H9 (cell line): ENCODE data around the gene GPC1. TPM values are rescaled to one million over a fixed set of nuclear protein-coding genes. Genes with fewer than 3 reads are reported as not detected.

ENCODE experiments used
- DNase-seq: peaks from one replicate; pipeline ENCODE4 v3.0.0-alpha.2; 2017
- H2AFZ ChIP-seq: one replicate; pipeline ENCODE4 v1.6.1; 2013; ENCODE audit warnings: mild to moderate bottlenecking, low read length, control low read depth, moderate library complexity
- H2AK5ac ChIP-seq: 2 replicates; pipeline ENCODE4 v1.6.1; 2013; ENCODE audit warnings: low read length, control low read depth, mixed read lengths; ENCODE audit not compliant: insufficient read length
- H2BK120ac ChIP-seq: one replicate; pipeline ENCODE4 v1.6.1; 2013; ENCODE audit warnings: low read depth, mild to moderate bottlenecking, low read length, control low read depth, inconsistent platforms; ENCODE audit not compliant: poor library complexity, severe bottlenecking
- H2BK12ac ChIP-seq: 2 replicates; pipeline ENCODE4 v1.6.1; 2013; ENCODE audit warnings: low read length, control low read depth, mixed read lengths, low read depth; ENCODE audit not compliant: insufficient read length
- H2BK15ac ChIP-seq: 2 replicates; pipeline ENCODE4 v1.6.1; 2013; ENCODE audit warnings: low read depth, low read length, control low read depth
- H2BK20ac ChIP-seq: one replicate; pipeline ENCODE4 v1.6.1; 2013; ENCODE audit warnings: low read depth, mild to moderate bottlenecking, low read length, control low read depth, inconsistent platforms; ENCODE audit not compliant: poor library complexity, severe bottlenecking
- H2BK5ac ChIP-seq: 2 replicates; pipeline ENCODE4 v1.6.1; 2013; ENCODE audit warnings: low read length, control low read depth, mixed read lengths; ENCODE audit not compliant: insufficient read length
- H3K14ac ChIP-seq: 2 replicates; pipeline ENCODE4 v1.6.1; 2013; ENCODE audit warnings: low read length, control low read depth; ENCODE audit not compliant: insufficient read depth
- H3K18ac ChIP-seq: 2 replicates; pipeline ENCODE4 v1.6.1; 2013; ENCODE audit warnings: low read depth, mild to moderate bottlenecking, mixed read lengths, low read length, control low read depth; ENCODE audit not compliant: insufficient read length
- H3K23ac ChIP-seq: 2 replicates; pipeline ENCODE4 v1.6.1; 2013; ENCODE audit warnings: low read length, control low read depth, mixed read lengths, low read depth; ENCODE audit not compliant: insufficient read length
- H3K23me2 ChIP-seq: 2 replicates; pipeline ENCODE4 v1.6.1; 2013; ENCODE audit warnings: low read depth, mild to moderate bottlenecking, mixed read lengths, low read length, control low read depth; ENCODE audit not compliant: insufficient read length, poor library complexity, severe bottlenecking
- H3K27ac ChIP-seq: 2 replicates; pipeline ENCODE4 v1.5.1; 2013; ENCODE audit warnings: low read length, control low read depth, mixed read lengths, low read depth; ENCODE audit not compliant: insufficient read length
- H3K27me3 ChIP-seq: 2 replicates; pipeline ENCODE4 v1.6.1; 2013; ENCODE audit warnings: low read length, control low read depth, inconsistent platforms; ENCODE audit not compliant: insufficient read depth
- H3K4ac ChIP-seq: 2 replicates; pipeline ENCODE4 v1.6.1; 2013; ENCODE audit warnings: low read depth, mild to moderate bottlenecking, control low read depth, inconsistent platforms, low read length, moderate library complexity
- H3K4me1 ChIP-seq: 2 replicates; pipeline ENCODE4 v1.6.1; 2013; ENCODE audit warnings: low read length, control low read depth, inconsistent platforms; ENCODE audit not compliant: insufficient read depth
- H3K4me2 ChIP-seq: 2 replicates; pipeline ENCODE4 v1.6.1; 2013; ENCODE audit warnings: low read length, control low read depth, mixed read lengths; ENCODE audit not compliant: insufficient read length, insufficient read depth
- H3K56ac ChIP-seq: 2 replicates; pipeline ENCODE4 v1.6.1; 2013; ENCODE audit warnings: low read depth, mild to moderate bottlenecking, mixed read lengths, low read length, control low read depth; ENCODE audit not compliant: insufficient read length
- H3K79me1 ChIP-seq: 2 replicates; pipeline ENCODE4 v1.6.1; 2013; ENCODE audit warnings: low read depth, mild to moderate bottlenecking, moderate library complexity, low read length, control low read depth, inconsistent platforms; ENCODE audit not compliant: insufficient read depth, poor library complexity, severe bottlenecking
- H3K79me2 ChIP-seq: 2 replicates; pipeline ENCODE4 v1.6.1; 2013; ENCODE audit warnings: low read length, control low read depth, inconsistent platforms; ENCODE audit not compliant: insufficient read depth
- H3K9ac ChIP-seq: 2 replicates; pipeline ENCODE4 v1.6.1; 2013; ENCODE audit warnings: low read length, control low read depth, mixed read lengths; ENCODE audit not compliant: insufficient read length; ENCODE audit errors: extremely low read depth
- H3K9me3 ChIP-seq: one replicate; pipeline ENCODE4 v1.6.1; 2013; ENCODE audit warnings: low read depth, low read length, inconsistent platforms; ENCODE audit not compliant: control insufficient read depth
- H3T11ph ChIP-seq: one replicate; pipeline ENCODE4 v1.6.1; 2013; ENCODE audit warnings: mild to moderate bottlenecking, low read length, control low read depth, inconsistent platforms
- H4K20me1 ChIP-seq: one replicate; pipeline ENCODE4 v1.6.1; 2013; ENCODE audit not compliant: control insufficient read depth, insufficient read length, insufficient read depth
- H4K5ac ChIP-seq: 2 replicates; pipeline ENCODE4 v1.6.1; 2013; ENCODE audit warnings: low read depth, mild to moderate bottlenecking, mixed read lengths, low read length, control low read depth; ENCODE audit not compliant: insufficient read length
- H4K8ac ChIP-seq: replicated peaks from 2 replicates; pipeline ENCODE4 v1.6.1; 2013; ENCODE audit warnings: low read length, control low read depth, mixed read lengths, low read depth; ENCODE audit not compliant: insufficient read length
- H4K91ac ChIP-seq: 2 replicates; pipeline ENCODE4 v1.6.1; 2013; ENCODE audit warnings: low read depth, mild to moderate bottlenecking, moderate library complexity, mixed read lengths, low read length, control low read depth; ENCODE audit not compliant: insufficient read length
- H3K27ac Mint-ChIP-seq, 3 experiments: 2 replicates in 2 of 3; 3 replicates in 1 of 3; pipeline ENCODE4 v1.8.0; 2020 to 2021; ENCODE audit warnings: mixed read lengths in 3 of 3, mild to moderate bottlenecking in 1 of 3, moderate library complexity in 1 of 3
- H3K27me3 Mint-ChIP-seq: 2 replicates; pipeline ENCODE4 v1.8.0; 2021; ENCODE audit warnings: low read depth, mild to moderate bottlenecking, moderate library complexity, mixed read lengths
- H3K36me3 Mint-ChIP-seq, 3 experiments: 2 replicates in 2 of 3; 3 replicates in 1 of 3; pipeline ENCODE4 v1.8.0; 2020 to 2021; ENCODE audit warnings: low read depth in 3 of 3, mixed read lengths in 3 of 3; ENCODE audit not compliant: insufficient read depth in 1 of 3
- H3K4me1 Mint-ChIP-seq, 2 experiments: 2 replicates each; pipeline ENCODE4 v1.8.0; 2020; ENCODE audit warnings: mixed read lengths in 2 of 2
- H3K4me3 Mint-ChIP-seq, 2 experiments: 2 replicates in 1 of 2; 3 replicates in 1 of 2; pipeline ENCODE4 v1.8.0; 2020 to 2021; ENCODE audit warnings: mild to moderate bottlenecking in 2 of 2, mixed read lengths in 2 of 2, moderate library complexity in 1 of 2
- H3K9me3 Mint-ChIP-seq, 2 experiments: 2 replicates in 1 of 2; 3 replicates in 1 of 2; pipeline ENCODE4 v1.8.0; 2020; ENCODE audit warnings: mild to moderate bottlenecking in 2 of 2, mixed read lengths in 2 of 2, moderate library complexity in 1 of 2
- CTCF ChIP-seq: fragments of 200-600 bp; sonication (generic); conservative IDR thresholded peaks from 3 replicates; pipeline ENCODE4 v1.8.0; 2021; ENCODE audit warnings: antibody characterized with exemption, mild to moderate bottlenecking
- WGBS: extraction: QIAGEN DNeasy Blood & Tissue Kit; methylation state at CpG from one replicate; pipeline ENCODE4 v1.1.7; 2013; ENCODE audit warnings: missing lambda C conversion rate, low lambda C conversion rate, mixed read lengths; ENCODE audit not compliant: insufficient read length; ENCODE audit errors: extremely low coverage; 5-methylcytosine and 5-hydroxymethylcytosine counted together
- total RNA-seq: library from RNA; stranded (reverse); gene quantifications from 2 replicates; pipeline ENCODE4 v1.2.1, GENCODE V29; 2021

Gene GPC1
- total RNA-seq, 1 experiment from 2014 or later, result 39.4 TPM

- no peak for TF ChIP-seq CTCF
- H3K4me1 ChIP-seq, result peaks cover 2% of the 10 kb centered on the region; the same call in 1 of the 2 replicates
- H3K23ac ChIP-seq, result no peak overlapping the region
- no peak overlapping the region for H3K27ac ChIP-seq
- no peak overlapping the region for H3K9ac ChIP-seq
- Mint-ChIP-seq H3K36me3 (peaks cover 0 to 5% (median 0%) of the 10 kb centered on the region in 3 experiments; a peak in 2 of 7 replicates), H3K4me3 (no peak overlapping the region), H3K4me1 (peaks cover 28 to 37% of the 10 kb centered on the region in 2 experiments), H3K27me3 (peaks cover 28% of the 10 kb centered on the region), H3K27ac (no peak overlapping the region; a peak in 1 of 7 replicates), H3K9me3 (no peaks in the 10 kb centered on the region)
- DNase-seq, result no peak
- H4K8ac ChIP-seq, result no peak overlapping the region
- no peak overlapping the region for H3K56ac ChIP-seq
- H3K79me2 ChIP-seq, result no peaks in the 10 kb centered on the region
- H3K4ac ChIP-seq, result no peak overlapping the region
- no peak overlapping the region for H2AK5ac ChIP-seq
- no peak overlapping the region for H4K5ac ChIP-seq
- no peak overlapping the region for H4K91ac ChIP-seq
- H3K18ac ChIP-seq, result no peak overlapping the region
- no peak overlapping the region for H2BK5ac ChIP-seq
- H4K20me1 ChIP-seq, result no peaks in the 10 kb centered on the region
- WGBS, result no CpG with 5 or more reads among the region's 16 CpGs
- H2BK120ac ChIP-seq, result no peak overlapping the region
- H2BK12ac ChIP-seq, result no peak overlapping the region
- no peak overlapping the region for H2AFZ ChIP-seq
- no peak overlapping the region for H3K4me2 ChIP-seq
- no peaks in the 10 kb centered on the region for H3K79me1 ChIP-seq
- H3K23me2 ChIP-seq, result peaks cover 2% of the 10 kb centered on the region
- H3K9me3 ChIP-seq, result no peaks in the 10 kb centered on the region
- peaks cover 15% of the 10 kb centered on the region; the same call in 1 of the 2 replicates for H3K27me3 ChIP-seq
- no peak overlapping the region for H2BK20ac ChIP-seq
- no peak overlapping the region for H2BK15ac ChIP-seq
- no peak overlapping the region; the same call in 1 of the 2 replicates for H3K14ac ChIP-seq
- no peak overlapping the region for H3T11ph ChIP-seq
Observed at GRCh38 chr2:240458044-240458899, 22.8 kb downstream of the GPC1 start.
